T1000 (cell line): ENCODE results near the gene DTL.

Experiments
- DNase-seq: peaks from one replicate; lab custom pipeline; 2025; ENCODE audit warnings: mixed read lengths; lab: John Stamatoyannopoulos, UW

DTL gene

GRCh38 chr1:212037900-212038299, 2.4 kb downstream of the DTL start:
- no peak for DNase-seq

GRCh38 chr1:212039622-212040021, 4.1 kb downstream of the DTL start:
- no peak for DNase-seq

GRCh38 chr1:212040629-212041412, 5.3 kb downstream of the DTL start:
- DNase-seq, result no peak

- DNase-seq, result no peak
Observed at GRCh38 chr1:212042436-212042835, 6.9 kb downstream of the DTL start.

GRCh38 chr1:212044851-212045250, 9.3 kb downstream of the DTL start:
- no peak for DNase-seq

GRCh38 chr1:212045981-212046380, 10.4 kb downstream of the DTL start:
- no peak for DNase-seq

- DNase-seq, result no peak
Observed at GRCh38 chr1:212053993-212054392, 18.4 kb downstream of the DTL start.

- no peak for DNase-seq
Observed at GRCh38 chr1:212055333-212055732, 19.8 kb downstream of the DTL start.

- no peak for DNase-seq
Observed at GRCh38 chr1:212060632-212061472, 25.3 kb downstream of the DTL start.

- DNase-seq, result no peak
Observed at GRCh38 chr1:212062832-212063438, 27.4 kb downstream of the DTL start.

GRCh38 chr1:212067787-212068186, 32.2 kb downstream of the DTL start:
- no peak for DNase-seq

GRCh38 chr1:212070720-212071302, 35.3 kb downstream of the DTL start:
- no peak for DNase-seq

GRCh38 chr1:212072047-212072446, 36.5 kb downstream of the DTL start:
- no peak for DNase-seq

- DNase-seq, result no peak
Observed at GRCh38 chr1:212073490-212073889, 37.9 kb downstream of the DTL start.

GRCh38 chr1:212074313-212074712, 38.8 kb downstream of the DTL start:
- no peak for DNase-seq

GRCh38 chr1:212074856-212075255, 39.3 kb downstream of the DTL start:
- no peak for DNase-seq

- no peak for DNase-seq
Observed at GRCh38 chr1:212077028-212077427, 41.5 kb downstream of the DTL start.

- no peak for DNase-seq
Observed at GRCh38 chr1:212078826-212079225, 43.3 kb downstream of the DTL start.

- no peak for DNase-seq
Observed at GRCh38 chr1:212082765-212083406, 47.3 kb downstream of the DTL start.

GRCh38 chr1:212089560-212090163, 54.1 kb downstream of the DTL start:
- DNase-seq, result no peak

- no peak for DNase-seq
Observed at GRCh38 chr1:212091438-212092121, 56.0 kb downstream of the DTL start.
